ENCODE measurements around the gene NT5DC3. TPM values are rescaled to one million over a fixed set of nuclear protein-coding genes. Genes with fewer than 3 reads are reported as not detected.

NT5DC3 gene
- total RNA-seq, 4 donors from 2014 or later, result 3.6 to 5.8 (median 4.4) TPM

- no peak overlapping the region for H3K27ac ChIP-seq
- intact Hi-C loops (cut with DNase I), result no loop called here
- no peaks in the 10 kb centered on the region for H3K27me3 ChIP-seq
- DNase-seq, result peak; percentile 3 to 14
- TF ChIP-seq POLR2A (IDR thresholded peaks at IDR 0.05), result no peak
- TF ChIP-seq, protein P1, sequence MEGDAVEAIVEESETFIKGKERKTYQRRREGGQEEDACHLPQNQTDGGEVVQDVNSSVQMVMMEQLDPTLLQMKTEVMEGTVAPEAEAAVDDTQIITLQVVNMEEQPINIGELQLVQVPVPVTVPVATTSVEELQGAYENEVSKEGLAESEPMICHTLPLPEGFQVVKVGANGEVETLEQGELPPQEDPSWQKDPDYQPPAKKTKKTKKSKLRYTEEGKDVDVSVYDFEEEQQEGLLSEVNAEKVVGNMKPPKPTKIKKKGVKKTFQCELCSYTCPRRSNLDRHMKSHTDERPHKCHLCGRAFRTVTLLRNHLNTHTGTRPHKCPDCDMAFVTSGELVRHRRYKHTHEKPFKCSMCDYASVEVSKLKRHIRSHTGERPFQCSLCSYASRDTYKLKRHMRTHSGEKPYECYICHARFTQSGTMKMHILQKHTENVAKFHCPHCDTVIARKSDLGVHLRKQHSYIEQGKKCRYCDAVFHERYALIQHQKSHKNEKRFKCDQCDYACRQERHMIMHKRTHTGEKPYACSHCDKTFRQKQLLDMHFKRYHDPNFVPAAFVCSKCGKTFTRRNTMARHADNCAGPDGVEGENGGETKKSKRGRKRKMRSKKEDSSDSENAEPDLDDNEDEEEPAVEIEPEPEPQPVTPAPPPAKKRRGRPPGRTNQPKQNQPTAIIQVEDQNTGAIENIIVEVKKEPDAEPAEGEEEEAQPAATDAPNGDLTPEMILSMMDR (IDR thresholded peaks at IDR 0.05), result no peak
- WGBS, 2 donors, result 80 to 81% methylated on average over 15 of the region's 15 CpGs
- H3K36me3 ChIP-seq, result no peaks in the 10 kb centered on the region
- H3K9me3 ChIP-seq, result no peaks in the 10 kb centered on the region
- no peaks in the 10 kb centered on the region for H3K4me1 ChIP-seq
- no peak overlapping the region for H3K4me3 ChIP-seq (replicated peaks in 1 of 3)
These were observed 98.6 kb downstream of the NT5DC3 start for GRCh38 chr12:103742349-103742932.

DNA sequence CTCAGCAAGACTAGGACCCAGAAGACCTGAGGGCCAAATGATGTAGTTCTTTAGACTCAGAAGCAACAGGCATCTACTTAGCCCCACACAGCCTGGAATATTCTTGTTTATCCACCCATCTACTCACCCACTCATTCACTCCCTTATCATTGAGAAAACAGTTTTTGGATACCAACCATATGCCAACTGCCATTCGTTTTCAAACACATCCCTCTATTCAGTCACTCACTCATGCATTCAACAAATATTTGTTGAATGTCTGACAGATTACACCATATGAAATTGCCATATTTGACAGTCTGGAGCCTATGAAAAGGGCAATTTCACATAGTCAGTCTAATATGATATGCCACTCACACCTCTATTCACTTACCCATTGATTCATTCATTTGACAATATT is 103.2 kb downstream of the NT5DC3 start:
- no peaks in the 10 kb centered on the region for H3K4me1 ChIP-seq
- H3K27me3 ChIP-seq, result no peaks in the 10 kb centered on the region
- no peak overlapping the region for H3K27ac ChIP-seq
- WGBS, 2 donors, result 73 to 76% methylated on average over 1 of the region's 1 CpG
- intact Hi-C loops (cut with DNase I), result no loop called here
- H3K4me3 ChIP-seq (replicated peaks in 1 of 3), result no peak overlapping the region
- TF ChIP-seq POLR2A (IDR thresholded peaks at IDR 0.05), result no peak
- TF ChIP-seq, protein P1 (IDR thresholded peaks at IDR 0.05), result no peak
- DNase-seq, result no peak
- no peaks in the 10 kb centered on the region for H3K9me3 ChIP-seq
- H3K36me3 ChIP-seq, result no peaks in the 10 kb centered on the region

DNA sequence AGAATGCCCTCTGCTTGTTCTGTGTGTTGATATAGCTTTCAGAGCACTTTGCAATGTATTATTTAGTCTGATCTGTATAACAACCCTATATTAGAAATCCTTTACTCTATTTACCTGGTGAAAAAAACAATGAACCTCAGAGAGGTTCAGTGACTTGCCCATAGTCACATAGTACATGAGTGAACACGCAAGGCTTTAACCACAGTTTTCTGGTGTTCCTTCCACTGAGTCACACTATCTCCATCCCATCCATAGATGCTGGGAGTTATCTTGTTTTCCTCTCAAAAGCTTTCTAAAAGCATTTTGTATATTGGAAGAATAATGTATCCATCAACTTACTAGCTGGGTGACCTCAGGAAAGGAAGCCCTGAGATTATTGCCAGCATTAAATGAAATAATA is 104.5 kb downstream of the NT5DC3 start:
- H3K9me3 ChIP-seq, result no peaks in the 10 kb centered on the region
- no peaks in the 10 kb centered on the region for H3K36me3 ChIP-seq
- H3K27me3 ChIP-seq, result no peaks in the 10 kb centered on the region
- H3K4me1 ChIP-seq, result no peaks in the 10 kb centered on the region
- TF ChIP-seq POLR2A (IDR thresholded peaks at IDR 0.05), result no peak
- TF ChIP-seq, protein P1 (IDR thresholded peaks at IDR 0.05), result no peak
- H3K4me3 ChIP-seq (replicated peaks in 1 of 3), result no peak overlapping the region
- intact Hi-C loops (cut with DNase I), result no loop called here
- no peak for DNase-seq
- 90 to 96% methylated on average over 1 of the region's 1 CpG for WGBS, 2 donors
- no peak overlapping the region for H3K27ac ChIP-seq

DNA sequence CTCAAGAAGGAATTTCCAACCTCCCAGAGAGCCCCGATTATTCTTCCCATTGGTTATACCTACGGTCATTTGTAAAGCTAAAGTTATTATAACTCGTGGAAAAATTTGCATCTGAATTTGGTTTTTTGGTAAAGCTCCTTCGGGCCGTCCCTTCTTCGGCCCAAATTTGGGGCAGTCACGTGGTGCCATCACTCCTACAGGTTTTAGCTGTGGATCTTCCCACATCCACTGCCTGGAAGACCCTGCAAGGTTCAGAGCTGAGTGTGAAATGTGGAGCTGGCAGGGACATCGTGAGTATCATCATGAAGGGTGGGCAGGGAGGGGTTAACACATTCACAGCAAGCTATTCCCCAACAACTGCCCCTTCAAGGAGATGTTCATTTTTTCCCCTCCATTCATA is 105.7 kb downstream of the NT5DC3 start:
- TF ChIP-seq, protein P1 (IDR thresholded peaks at IDR 0.05), result no peak
- TF ChIP-seq POLR2A (IDR thresholded peaks at IDR 0.05), result no peak
- 90 to 92% methylated on average over 8 of the region's 8 CpGs for WGBS, 2 donors
- H3K4me1 ChIP-seq, result no peaks in the 10 kb centered on the region
- DNase-seq, result no peak
- no peaks in the 10 kb centered on the region for H3K36me3 ChIP-seq
- intact Hi-C loops (cut with DNase I), result no loop called here
- H3K4me3 ChIP-seq (replicated peaks in 1 of 3), result no peak overlapping the region
- H3K27ac ChIP-seq, result no peak overlapping the region
- H3K9me3 ChIP-seq, result no peaks in the 10 kb centered on the region
- no peaks in the 10 kb centered on the region for H3K27me3 ChIP-seq

DNA sequence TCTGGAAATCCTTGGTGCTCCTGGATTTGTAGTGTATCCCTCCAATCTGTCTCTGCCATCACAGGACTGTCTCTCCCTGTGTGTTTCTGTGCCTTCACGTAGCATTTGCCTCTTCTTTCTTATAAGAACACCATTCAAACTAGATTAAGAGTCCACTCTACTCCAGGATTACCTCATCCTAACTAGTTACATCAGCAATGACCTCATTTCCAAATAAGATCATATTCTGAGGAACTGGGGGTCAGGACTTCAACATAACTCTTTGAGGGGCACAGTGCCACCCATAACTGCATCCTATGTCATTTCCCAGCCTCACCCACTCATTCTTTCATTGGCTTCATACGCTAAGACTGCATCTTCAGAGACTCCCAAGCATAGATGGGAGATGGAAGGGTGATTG is 106.2 kb downstream of the NT5DC3 start:
- H3K27me3 ChIP-seq, result no peaks in the 10 kb centered on the region
- no peak overlapping the region for H3K4me3 ChIP-seq (replicated peaks in 1 of 3)
- no peaks in the 10 kb centered on the region for H3K4me1 ChIP-seq
- H3K36me3 ChIP-seq, result no peaks in the 10 kb centered on the region
- WGBS, 2 donors, result 81 to 87% methylated on average over 2 of the region's 2 CpGs
- no peak overlapping the region for H3K27ac ChIP-seq
- intact Hi-C loops (cut with DNase I), result no loop called here
- no peaks in the 10 kb centered on the region for H3K9me3 ChIP-seq
- TF ChIP-seq, protein P1 (IDR thresholded peaks at IDR 0.05), result no peak
- no peak for TF ChIP-seq POLR2A (IDR thresholded peaks at IDR 0.05)
- no peak for DNase-seq
